Heart left ventricle (tissue), 13 donors: ENCODE results near the gene KCNK2.

Experiments used
- POLR2A ChIP-seq, 2 donors: fragments of 450-650 bp; IDR thresholded peaks; one replicate each; pipeline ENCODE4 v1.6.1; 2017; ENCODE audit warnings: antibody characterized with exemption in 2 of 2, mild to moderate bottlenecking in 2 of 2, moderate library complexity in 2 of 2
- TF ChIP-seq, protein P1 (sequence below), 12 donors: fragments of 200-600 bp; sonication (generic) in 4 of 12; IDR thresholded peaks; one replicate each; pipeline versions ENCODE4 v1.5.0 to v1.8.0; 2018 to 2022; ENCODE audit warnings: antibody characterized with exemption in 12 of 12, mild to moderate bottlenecking in 5 of 12
- donor health status: ischemic (EF 13 %, LVEDD 7.1; RV severe dilation, severe dysfunction).
- donor health status: DM: no; HTN: yes; CAD: no.
- donor health status: DM: no; HTN: no; CAD: no.
- donor health status: ischemic (EF 25% LVEDD 6.9; RV normal size, moderate dysfunction).
- donor health status: ischemic (EF 25% LVEDD 5.7; RV mildly dilated, moderate dysfunction).
- donor health status: ischemic (EF 35%, LVEDD 5.7; RV mildly dilated, moderate dysfunction).
- donor health status: nonischemic (EF 11% LVEDD 7.7; RV severe dilation, severe dysfunction).
- donor health status: DM: yes; HTN: yes; CAD: no.
- donor health status: PGD.
- donor health status: ischemic (EF 29% LVEDD 5.4; RV normal size, mild dysfunction).
- donor health status: nonischemic (EF 23%, LVEDD 6.1; RV moderate dilation, normal function).

DNA sequence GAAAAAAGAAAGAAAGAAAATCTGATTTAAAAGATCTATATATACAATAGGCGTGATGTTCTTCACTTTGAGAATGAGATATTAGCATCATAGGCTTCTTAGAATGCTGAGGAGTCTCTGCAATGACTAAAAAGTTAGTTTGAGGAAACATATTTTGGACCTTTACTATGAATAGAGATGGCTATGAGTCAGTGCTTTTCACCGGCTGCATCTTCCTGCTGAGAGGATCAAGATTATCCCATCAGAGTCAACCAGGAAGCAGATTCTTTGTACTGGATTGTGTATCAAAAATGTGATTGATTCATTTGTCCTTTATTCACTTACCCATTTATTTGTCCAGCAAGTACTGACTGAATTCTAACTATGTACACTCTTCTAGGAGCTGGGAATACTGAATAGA is 144.2 kb downstream of the KCNK2 start:
- TF ChIP-seq, protein P1, sequence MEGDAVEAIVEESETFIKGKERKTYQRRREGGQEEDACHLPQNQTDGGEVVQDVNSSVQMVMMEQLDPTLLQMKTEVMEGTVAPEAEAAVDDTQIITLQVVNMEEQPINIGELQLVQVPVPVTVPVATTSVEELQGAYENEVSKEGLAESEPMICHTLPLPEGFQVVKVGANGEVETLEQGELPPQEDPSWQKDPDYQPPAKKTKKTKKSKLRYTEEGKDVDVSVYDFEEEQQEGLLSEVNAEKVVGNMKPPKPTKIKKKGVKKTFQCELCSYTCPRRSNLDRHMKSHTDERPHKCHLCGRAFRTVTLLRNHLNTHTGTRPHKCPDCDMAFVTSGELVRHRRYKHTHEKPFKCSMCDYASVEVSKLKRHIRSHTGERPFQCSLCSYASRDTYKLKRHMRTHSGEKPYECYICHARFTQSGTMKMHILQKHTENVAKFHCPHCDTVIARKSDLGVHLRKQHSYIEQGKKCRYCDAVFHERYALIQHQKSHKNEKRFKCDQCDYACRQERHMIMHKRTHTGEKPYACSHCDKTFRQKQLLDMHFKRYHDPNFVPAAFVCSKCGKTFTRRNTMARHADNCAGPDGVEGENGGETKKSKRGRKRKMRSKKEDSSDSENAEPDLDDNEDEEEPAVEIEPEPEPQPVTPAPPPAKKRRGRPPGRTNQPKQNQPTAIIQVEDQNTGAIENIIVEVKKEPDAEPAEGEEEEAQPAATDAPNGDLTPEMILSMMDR (IDR thresholded peaks at IDR 0.05) = no peak
- TF ChIP-seq POLR2A (IDR thresholded peaks at IDR 0.05) = no peak
